Astrocyte (in vitro differentiated cells and primary cell): ENCODE data around the gene TPRX1.
"Not testable (repeated sequence)": the region's sequence is repeated elsewhere in the genome, so short reads cannot be mapped to it uniquely, and the experiment has no call there.

Source experiments
- EZH2 ChIP-seq: IDR thresholded peaks from 2 replicates; pipeline ENCODE4 v1.6.1; 2012; ENCODE audit warnings: mild to moderate bottlenecking, low read length, inconsistent platforms; ENCODE audit not compliant: insufficient read depth
- TF ChIP-seq, protein P1 (sequence below): IDR thresholded peaks from 2 replicates; pipeline ENCODE4 v1.5.1; 2011; ENCODE audit warnings: low read depth, mild to moderate bottlenecking, inconsistent platforms, low read length, moderate library complexity; ENCODE audit not compliant: insufficient read depth

DNA sequence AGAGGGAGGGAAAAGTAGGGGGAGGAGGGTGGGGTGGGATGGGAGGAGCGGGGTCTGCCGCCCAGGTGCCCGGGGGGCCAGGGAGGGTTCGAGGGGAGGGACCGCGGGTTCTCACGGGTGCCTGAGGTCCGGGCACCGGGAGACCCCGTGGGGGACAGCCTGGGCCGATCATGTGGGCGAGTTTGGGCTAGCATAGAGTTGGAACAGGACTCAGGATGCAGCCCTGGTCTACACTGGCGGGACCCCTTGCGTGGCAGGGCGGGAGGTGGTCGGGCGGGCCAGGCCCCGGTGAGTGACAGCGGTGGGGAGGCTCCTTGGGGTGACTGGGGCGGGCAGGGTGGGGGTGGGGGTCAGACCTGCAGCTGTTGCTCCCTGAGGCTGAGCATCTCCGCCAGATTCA, 1.2 kb downstream of the TPRX1 start:
- TF ChIP-seq, protein P1, sequence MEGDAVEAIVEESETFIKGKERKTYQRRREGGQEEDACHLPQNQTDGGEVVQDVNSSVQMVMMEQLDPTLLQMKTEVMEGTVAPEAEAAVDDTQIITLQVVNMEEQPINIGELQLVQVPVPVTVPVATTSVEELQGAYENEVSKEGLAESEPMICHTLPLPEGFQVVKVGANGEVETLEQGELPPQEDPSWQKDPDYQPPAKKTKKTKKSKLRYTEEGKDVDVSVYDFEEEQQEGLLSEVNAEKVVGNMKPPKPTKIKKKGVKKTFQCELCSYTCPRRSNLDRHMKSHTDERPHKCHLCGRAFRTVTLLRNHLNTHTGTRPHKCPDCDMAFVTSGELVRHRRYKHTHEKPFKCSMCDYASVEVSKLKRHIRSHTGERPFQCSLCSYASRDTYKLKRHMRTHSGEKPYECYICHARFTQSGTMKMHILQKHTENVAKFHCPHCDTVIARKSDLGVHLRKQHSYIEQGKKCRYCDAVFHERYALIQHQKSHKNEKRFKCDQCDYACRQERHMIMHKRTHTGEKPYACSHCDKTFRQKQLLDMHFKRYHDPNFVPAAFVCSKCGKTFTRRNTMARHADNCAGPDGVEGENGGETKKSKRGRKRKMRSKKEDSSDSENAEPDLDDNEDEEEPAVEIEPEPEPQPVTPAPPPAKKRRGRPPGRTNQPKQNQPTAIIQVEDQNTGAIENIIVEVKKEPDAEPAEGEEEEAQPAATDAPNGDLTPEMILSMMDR: not testable (repeated sequence)
- TF ChIP-seq EZH2: not testable (repeated sequence)
